ENCODE measurements around the gene CD300A.

GRCh38 chr17:74454197-74455024 is 12.0 kb upstream of the CD300A start:
- TF ChIP-seq EGR1 (IDR thresholded peaks at IDR 0.05) = peak; percentile 76
- no peak for TF ChIP-seq EP300 (IDR thresholded peaks at IDR 0.05; ENCODE audit: borderline replicate concordance)
- no peak for TF ChIP-seq CEBPB (IDR thresholded peaks at IDR 0.05)
- no peak for TF ChIP-seq CREB1 (IDR thresholded peaks at IDR 0.05; ENCODE audit: low read depth)
- no peak for TF ChIP-seq RAD21 (IDR thresholded peaks at IDR 0.05; ENCODE audit: low read depth)
- no peak for TF ChIP-seq YY1 (IDR thresholded peaks at IDR 0.05; ENCODE audit: low read depth)
- no peak for TF ChIP-seq REST (IDR thresholded peaks at IDR 0.05; ENCODE audit: low read depth)
- no peak for TF ChIP-seq NFIC (IDR thresholded peaks at IDR 0.05)
- TF ChIP-seq MAX (IDR thresholded peaks at IDR 0.05) = no peak; the same call in 1 of the 2 replicates
- no peak for TF ChIP-seq USF1 (IDR thresholded peaks at IDR 0.05)
- 0 out of 2 replicates have a peak, but pooled peaks have one; percentile 36 for TF ChIP-seq TCF12 (IDR thresholded peaks at IDR 0.05; ENCODE audit: low read depth)
- no peak for TF ChIP-seq TAF1 (IDR thresholded peaks at IDR 0.05; ENCODE audit: low read depth)
- no peak for TF ChIP-seq TEAD4 (IDR thresholded peaks at IDR 0.05)
- no peak for TF ChIP-seq FOXM1 (IDR thresholded peaks at IDR 0.05; ENCODE audit: borderline replicate concordance, low read depth)
